GM23338 (cell line): ENCODE data around the gene CD58.
"Not testable (repeated sequence)": the region's sequence is repeated elsewhere in the genome, so short reads cannot be mapped to it uniquely, and the experiment has no call there.

Source experiments
- CTCF ChIP-seq, 2 experiments: fragments of 200-600 bp in 1 of 2; sonication (generic) in 1 of 2; conservative IDR thresholded peaks; 2 replicates each; pipeline versions ENCODE4 v1.5.1 to v1.6.1; 2016 to 2017; ENCODE audit warnings: antibody characterized with exemption in 2 of 2, low read depth in 2 of 2, mild to moderate bottlenecking in 2 of 2, moderate library complexity in 1 of 2
- POLR2AphosphoS5 ChIP-seq: IDR thresholded peaks from 2 replicates; pipeline ENCODE4 v1.6.1; 2016; ENCODE audit warnings: antibody characterized with exemption, low read depth

- peak; percentile 60 to 61 for TF ChIP-seq CTCF (conservative IDR thresholded peaks at IDR 0.05; ENCODE audit: low read depth in 2 of 2)
- not testable (repeated sequence) for TF ChIP-seq POLR2AphosphoS5
These were observed 25.3 kb upstream of the CD58 start for GRCh38 chr1:116595946-116596741.
